Hippocampal formation (tissue), 2 donors: ENCODE results near the gene PANK3.
"Not testable (repeated sequence)": the region's sequence is repeated elsewhere in the genome, so short reads cannot be mapped to it uniquely, and the experiment has no call there.

ENCODE experiments used
- DNase-seq, 2 donors: peaks; one replicate each; lab custom pipeline; 2025; lab: John Stamatoyannopoulos, UW

The PANK3 gene

GRCh38 chr5:168592014-168592368 lies 12.8 kb upstream of the PANK3 start:
- DNase-seq, result no peak

- no peak for DNase-seq
Measured at GRCh38 chr5:168591302-168592013, 12.3 kb upstream of the PANK3 start.

GRCh38 chr5:168590666-168591065 lies 11.5 kb upstream of the PANK3 start:
- DNase-seq, result no peak

GRCh38 chr5:168587987-168588386 lies 8.8 kb upstream of the PANK3 start:
- no peak for DNase-seq

GRCh38 chr5:168585119-168585856 lies 6.1 kb upstream of the PANK3 start:
- no peak for DNase-seq

- DNase-seq, result no peak
Measured at GRCh38 chr5:168583742-168584482, 4.7 kb upstream of the PANK3 start.

- DNase-seq, result not testable (repeated sequence)
Measured at GRCh38 chr5:168580814-168581469, 1.8 kb upstream of the PANK3 start.

GRCh38 chr5:168580227-168580508 lies 1.0 kb upstream of the PANK3 start:
- no peak for DNase-seq

GRCh38 chr5:168579488-168580226 lies 489 bp upstream of the PANK3 start:
- DNase-seq, result peak; percentile 99

- no peak for DNase-seq
Measured at GRCh38 chr5:168578006-168578405, 1.2 kb downstream of the PANK3 start.

- DNase-seq, result no peak
Measured at GRCh38 chr5:168575391-168576372, 3.5 kb downstream of the PANK3 start.

GRCh38 chr5:168574156-168574555 lies 5.0 kb downstream of the PANK3 start:
- DNase-seq, result not testable (repeated sequence)

GRCh38 chr5:168573663-168574062 lies 5.5 kb downstream of the PANK3 start:
- not testable (repeated sequence) for DNase-seq

- DNase-seq, result no peak
Measured at GRCh38 chr5:168570490-168571328, 8.5 kb downstream of the PANK3 start.

GRCh38 chr5:168568738-168569137 lies 10.4 kb downstream of the PANK3 start:
- no peak for DNase-seq

GRCh38 chr5:168563959-168564358 lies 15.2 kb downstream of the PANK3 start:
- DNase-seq, result no peak

GRCh38 chr5:168562279-168562678 lies 16.9 kb downstream of the PANK3 start:
- no peak for DNase-seq

- no peak for DNase-seq
Measured at GRCh38 chr5:168557389-168557788, 21.8 kb downstream of the PANK3 start.

GRCh38 chr5:168553377-168554130 lies 25.6 kb downstream of the PANK3 start:
- DNase-seq, result no peak
